NCI-H1930 (cell line): Measurements from ENCODE around the gene CDC42BPB.
"Not testable (repeated sequence)": the region's sequence is repeated elsewhere in the genome, so short reads cannot be mapped to it uniquely, and the experiment has no call there.

Experiments
- DNase-seq, 2 experiments: peaks; one replicate each; lab custom pipeline; 2025; lab: John Stamatoyannopoulos, UW

Gene CDC42BPB

GRCh38 chr14:102900631-102901571 is 156.4 kb downstream of the CDC42BPB start:
- no peak for DNase-seq

- DNase-seq: no peak
Observed at GRCh38 chr14:102899516-102899900, 157.8 kb downstream of the CDC42BPB start.

- no peak for DNase-seq
Observed at GRCh38 chr14:102898776-102899515, 158.4 kb downstream of the CDC42BPB start.

GRCh38 chr14:102898298-102898697 is 159.1 kb downstream of the CDC42BPB start:
- no peak for DNase-seq

- no peak for DNase-seq
Observed at GRCh38 chr14:102897299-102898027, 159.9 kb downstream of the CDC42BPB start.

- DNase-seq: not testable (repeated sequence)
Observed at GRCh38 chr14:102896735-102897134, 160.6 kb downstream of the CDC42BPB start.

- DNase-seq: no peak
Observed at GRCh38 chr14:102893452-102893851, 163.9 kb downstream of the CDC42BPB start.

- no peak for DNase-seq
Observed at GRCh38 chr14:102892651-102893050, 164.7 kb downstream of the CDC42BPB start.

- no peak for DNase-seq
Observed at GRCh38 chr14:102891556-102891955, 165.8 kb downstream of the CDC42BPB start.

GRCh38 chr14:102891111-102891510 is 166.2 kb downstream of the CDC42BPB start:
- no peak for DNase-seq

- no peak for DNase-seq
Observed at GRCh38 chr14:102889615-102890014, 167.7 kb downstream of the CDC42BPB start.

GRCh38 chr14:102888748-102889147 is 168.6 kb downstream of the CDC42BPB start:
- no peak for DNase-seq

- no peak for DNase-seq
Observed at GRCh38 chr14:102885737-102886447, 171.5 kb downstream of the CDC42BPB start.

GRCh38 chr14:102883554-102883953 is 173.8 kb downstream of the CDC42BPB start:
- DNase-seq: no peak

- no peak for DNase-seq
Observed at GRCh38 chr14:102883089-102883541, 174.2 kb downstream of the CDC42BPB start.
